Measurements from ENCODE around the gene HSPB9. TPM values are rescaled to one million over a fixed set of nuclear protein-coding genes. Genes with fewer than 3 reads are reported as not detected.

Gene HSPB9
- total RNA-seq, 2 donors from 2014 or later = not detected

GRCh38 chr17:42090964-42091790 lies 31.4 kb upstream of the HSPB9 start:
- H3K4me3 ChIP-seq = no peak overlapping the region
- H3K36me3 ChIP-seq = no peaks in the 10 kb centered on the region
- no peak for DNase-seq
- TF ChIP-seq, protein P1, sequence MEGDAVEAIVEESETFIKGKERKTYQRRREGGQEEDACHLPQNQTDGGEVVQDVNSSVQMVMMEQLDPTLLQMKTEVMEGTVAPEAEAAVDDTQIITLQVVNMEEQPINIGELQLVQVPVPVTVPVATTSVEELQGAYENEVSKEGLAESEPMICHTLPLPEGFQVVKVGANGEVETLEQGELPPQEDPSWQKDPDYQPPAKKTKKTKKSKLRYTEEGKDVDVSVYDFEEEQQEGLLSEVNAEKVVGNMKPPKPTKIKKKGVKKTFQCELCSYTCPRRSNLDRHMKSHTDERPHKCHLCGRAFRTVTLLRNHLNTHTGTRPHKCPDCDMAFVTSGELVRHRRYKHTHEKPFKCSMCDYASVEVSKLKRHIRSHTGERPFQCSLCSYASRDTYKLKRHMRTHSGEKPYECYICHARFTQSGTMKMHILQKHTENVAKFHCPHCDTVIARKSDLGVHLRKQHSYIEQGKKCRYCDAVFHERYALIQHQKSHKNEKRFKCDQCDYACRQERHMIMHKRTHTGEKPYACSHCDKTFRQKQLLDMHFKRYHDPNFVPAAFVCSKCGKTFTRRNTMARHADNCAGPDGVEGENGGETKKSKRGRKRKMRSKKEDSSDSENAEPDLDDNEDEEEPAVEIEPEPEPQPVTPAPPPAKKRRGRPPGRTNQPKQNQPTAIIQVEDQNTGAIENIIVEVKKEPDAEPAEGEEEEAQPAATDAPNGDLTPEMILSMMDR (IDR thresholded peaks at IDR 0.05) = no peak
- H3K4me1 ChIP-seq = no peaks in the 10 kb centered on the region
- no peak overlapping the region for H3K27ac ChIP-seq
- H3K9me3 ChIP-seq = no peaks in the 10 kb centered on the region
- peaks cover 3% of the 10 kb centered on the region for H3K27me3 ChIP-seq
- H3K9ac ChIP-seq (ENCODE audit: low read depth in 2 of 2, low read length in 2 of 2) = no peak overlapping the region
- intact Hi-C loops (cut with DNase I) = no loop called here

GRCh38 chr17:42092939-42093338 lies 29.7 kb upstream of the HSPB9 start:
- no peak for DNase-seq
- peaks cover 13% of the 10 kb centered on the region for H3K27me3 ChIP-seq
- intact Hi-C loops (cut with DNase I) = no loop called here

DNA sequence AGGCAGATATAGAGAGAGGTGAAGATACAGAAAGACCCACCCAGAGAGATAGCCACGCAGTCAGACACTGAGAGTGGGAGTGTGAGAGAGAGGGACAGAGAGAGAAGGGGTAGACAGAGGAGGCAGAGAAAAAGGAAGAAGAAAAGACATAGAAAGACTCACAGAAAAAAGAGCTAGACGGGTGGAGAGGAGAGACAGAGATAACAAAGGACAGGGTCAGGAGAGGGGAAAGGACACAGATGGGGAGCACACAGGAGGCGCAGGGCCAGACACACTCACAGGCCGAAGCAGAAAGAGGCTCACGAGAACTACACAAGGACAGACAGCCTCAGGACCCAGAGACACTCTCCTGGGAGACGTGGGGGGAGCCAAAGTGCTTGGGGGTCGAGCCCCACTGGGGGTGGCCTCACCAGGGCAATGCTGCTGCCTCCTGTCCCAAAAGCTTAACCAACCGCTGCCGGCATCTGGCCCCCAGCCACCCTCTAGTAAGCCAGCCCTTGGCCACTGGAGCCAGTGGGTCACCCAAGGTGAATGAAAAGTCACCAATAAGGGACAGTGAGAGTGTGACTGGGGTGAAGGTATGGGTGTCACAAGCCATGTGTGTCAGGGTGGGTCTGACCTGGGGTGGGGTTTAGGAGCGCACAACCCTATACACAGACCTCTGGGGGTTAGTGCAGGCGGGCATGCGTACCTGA lies 28.1 kb upstream of the HSPB9 start:
- peaks cover 18% of the 10 kb centered on the region for H3K27me3 ChIP-seq

More at GRCh38 chr17:42092939-42093338, 29.7 kb upstream of the HSPB9 start:
- no peak overlapping the region for H3K27ac ChIP-seq
- H3K9me3 ChIP-seq = no peaks in the 10 kb centered on the region
- no peak overlapping the region for H3K9ac ChIP-seq (ENCODE audit: low read depth in 2 of 2, low read length in 2 of 2)
- no peaks in the 10 kb centered on the region for H3K4me1 ChIP-seq
- no peak overlapping the region for H3K4me3 ChIP-seq
- TF ChIP-seq, protein P1 (IDR thresholded peaks at IDR 0.05) = no peak
- no peaks in the 10 kb centered on the region for H3K36me3 ChIP-seq

DNA sequence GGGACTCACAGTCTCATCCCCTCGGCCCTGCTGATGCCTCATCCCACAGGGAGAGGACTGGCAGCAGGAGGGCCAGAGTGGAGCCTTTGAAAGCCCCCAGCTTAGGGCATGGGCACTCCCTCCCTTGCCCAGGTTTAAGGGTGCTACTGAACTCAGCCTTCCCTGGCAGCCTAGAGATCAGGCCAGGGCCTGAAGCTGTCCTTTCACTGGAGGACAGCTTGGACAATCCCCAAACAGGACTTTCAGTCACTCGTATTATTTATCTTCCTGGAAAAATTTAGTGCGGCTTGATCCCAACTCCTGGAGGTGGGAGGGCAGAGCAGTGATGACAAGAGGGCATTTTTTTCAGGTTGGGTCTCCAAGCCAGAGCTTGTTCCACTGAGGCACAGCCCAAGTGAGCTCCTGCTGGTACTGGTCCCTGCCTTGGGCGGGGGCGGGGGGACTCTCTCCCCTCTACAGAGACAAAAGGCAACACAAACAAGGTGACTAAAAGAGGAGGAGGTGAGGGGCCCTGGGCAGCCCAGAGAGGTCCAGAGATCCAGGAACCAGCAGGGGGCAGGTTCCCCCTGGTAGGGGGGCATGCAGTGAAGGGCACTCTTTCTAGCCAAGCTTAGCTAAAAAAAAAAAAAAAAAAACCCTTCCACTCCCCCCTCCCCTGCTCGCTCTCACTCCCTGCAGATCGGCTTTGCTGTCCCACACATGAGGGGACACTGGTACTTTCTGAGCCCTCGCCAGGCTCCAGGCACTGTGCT lies 26.1 kb upstream of the HSPB9 start:
- Histone ChIP-seq H3K27me3 (peaks cover 18% of the 10 kb centered on the region), H3K9me3 (no peaks in the 10 kb centered on the region), H3K4me3 (no peak overlapping the region), H3K36me3 (no peaks in the 10 kb centered on the region), H3K9ac (ENCODE audit: low read depth in 2 of 2, low read length in 2 of 2) (no peak overlapping the region), H3K4me1 (no peaks in the 10 kb centered on the region), H3K27ac (no peak overlapping the region)
- no peak for DNase-seq
- TF ChIP-seq, protein P1 (IDR thresholded peaks at IDR 0.05) = no peak
- intact Hi-C loops (cut with DNase I) = no loop called here

More for the DNA sequence above, 28.1 kb upstream of the HSPB9 start:
- no peak overlapping the region for H3K27ac ChIP-seq
- no peaks in the 10 kb centered on the region for H3K36me3 ChIP-seq
- H3K4me1 ChIP-seq = no peaks in the 10 kb centered on the region
- DNase-seq = no peak
- intact Hi-C loops (cut with DNase I) = no loop called here
- TF ChIP-seq, protein P1 (IDR thresholded peaks at IDR 0.05) = no peak
- no peak overlapping the region for H3K9ac ChIP-seq (ENCODE audit: low read depth in 2 of 2, low read length in 2 of 2)
- H3K9me3 ChIP-seq = no peaks in the 10 kb centered on the region
- H3K4me3 ChIP-seq = no peak overlapping the region

Measured in colonic mucosa (tissue), 4 donors.